ENCODE measurements around the gene MYLK4. TPM values are rescaled to one million over a fixed set of nuclear protein-coding genes. Genes with fewer than 3 reads are reported as not detected.

The MYLK4 gene
- polyA plus RNA-seq (2011; rRNA removed) (0.21 and 0.22 TPM in 2 replicates), polyA minus RNA-seq (2011; rRNA and poly(A)+ RNA removed) (0.13 and 0.14 TPM in 2 replicates)

DNA sequence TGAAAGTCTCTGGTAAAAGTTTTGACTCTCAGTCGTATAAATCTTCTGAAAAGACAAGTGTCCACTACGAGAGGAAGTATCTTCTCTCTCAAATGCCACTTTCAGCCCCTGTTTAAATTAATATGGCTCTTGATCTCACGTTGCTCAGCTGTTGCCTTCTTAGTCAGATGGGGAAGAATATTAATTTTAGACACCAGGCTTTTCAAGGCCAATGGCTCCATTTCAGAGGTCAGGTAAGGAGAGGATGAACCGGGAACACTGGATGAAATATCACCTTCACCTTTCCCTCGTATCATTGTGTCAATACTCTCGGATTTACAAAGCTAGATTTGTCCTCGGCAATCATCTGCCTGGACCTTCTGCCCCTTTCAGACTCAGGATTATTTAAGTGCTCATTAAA, at the start of gene MYLK4:
MYLK4 (minus strand) TSS at position 91 of the 400 bp plus-strand sequence. CDS start 1,628 bp downstream, outside the sequence.
- no peak for DNase-seq (ENCODE audit: low read depth, low spot score)
- POLR2A ChIA-PET, result no interaction called here
- TF ChIP-seq, protein P1, sequence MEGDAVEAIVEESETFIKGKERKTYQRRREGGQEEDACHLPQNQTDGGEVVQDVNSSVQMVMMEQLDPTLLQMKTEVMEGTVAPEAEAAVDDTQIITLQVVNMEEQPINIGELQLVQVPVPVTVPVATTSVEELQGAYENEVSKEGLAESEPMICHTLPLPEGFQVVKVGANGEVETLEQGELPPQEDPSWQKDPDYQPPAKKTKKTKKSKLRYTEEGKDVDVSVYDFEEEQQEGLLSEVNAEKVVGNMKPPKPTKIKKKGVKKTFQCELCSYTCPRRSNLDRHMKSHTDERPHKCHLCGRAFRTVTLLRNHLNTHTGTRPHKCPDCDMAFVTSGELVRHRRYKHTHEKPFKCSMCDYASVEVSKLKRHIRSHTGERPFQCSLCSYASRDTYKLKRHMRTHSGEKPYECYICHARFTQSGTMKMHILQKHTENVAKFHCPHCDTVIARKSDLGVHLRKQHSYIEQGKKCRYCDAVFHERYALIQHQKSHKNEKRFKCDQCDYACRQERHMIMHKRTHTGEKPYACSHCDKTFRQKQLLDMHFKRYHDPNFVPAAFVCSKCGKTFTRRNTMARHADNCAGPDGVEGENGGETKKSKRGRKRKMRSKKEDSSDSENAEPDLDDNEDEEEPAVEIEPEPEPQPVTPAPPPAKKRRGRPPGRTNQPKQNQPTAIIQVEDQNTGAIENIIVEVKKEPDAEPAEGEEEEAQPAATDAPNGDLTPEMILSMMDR (IDR thresholded peaks at IDR 0.05; ENCODE audit: low read depth, low read length), result no peak
- CTCF ChIA-PET, result interaction anchor here (0.6 to 6.0 kb wide), 44 partner anchors 10 to 1178 kb away, joined by 3 to 131 read pairs (median 4); partner anchors contain the start of genes SERPINB1 and WRNIP1
- no peak within 1 kb of the TSS for H3K4me3 ChIP-seq (ENCODE audit: low read depth, low read length)
- H3K27me3 ChIP-seq (ENCODE audit: control insufficient read depth, insufficient read depth, low read length), result no peaks in the 10 kb centered on the region
- no peak within 1 kb of the TSS for H3K27ac ChIP-seq (ENCODE audit: low read depth, low read length)
- no peaks in the 10 kb centered on the region for H3K9me3 ChIP-seq (ENCODE audit: control insufficient read depth, insufficient read depth, low read length)

DNA sequence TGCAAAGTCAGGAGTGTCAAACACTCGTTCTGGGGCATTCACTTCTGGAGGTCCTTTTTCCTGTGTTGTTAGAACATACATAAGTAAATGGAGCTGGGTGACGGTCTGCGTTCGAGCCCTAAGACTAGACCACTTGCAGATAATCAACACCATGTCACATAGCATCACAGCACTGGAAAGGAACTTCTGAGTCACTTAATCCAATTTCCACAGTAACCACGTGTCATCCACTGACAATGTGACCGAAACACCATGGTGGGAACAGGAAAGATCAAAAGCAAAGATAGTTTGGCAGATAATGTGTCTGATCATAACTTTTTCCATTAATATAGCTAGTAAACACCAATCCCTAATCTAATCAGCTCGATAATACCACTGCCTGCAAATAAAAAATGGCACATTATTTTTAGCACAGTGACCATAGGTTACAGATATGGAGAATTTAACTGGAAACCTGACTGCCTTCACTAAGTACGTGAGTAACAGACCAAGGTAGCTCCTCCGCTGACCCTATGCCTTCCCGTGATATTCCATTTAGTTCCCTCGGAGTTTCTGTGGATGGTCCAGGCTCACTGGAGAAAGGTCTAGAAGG, 49.3 kb upstream of the MYLK4 start:
- no peak for DNase-seq (ENCODE audit: low read depth, low spot score)
- TF ChIP-seq, protein P1 (IDR thresholded peaks at IDR 0.05; ENCODE audit: low read depth, low read length), result no peak
- H3K9me3 ChIP-seq (ENCODE audit: control insufficient read depth, insufficient read depth, low read length), result no peaks in the 10 kb centered on the region
- ChIA-PET CTCF (interaction anchor here (0.8 kb wide), 2 partner anchors 9 to 62 kb away, joined by 3 to 4 read pairs; no protein-coding TSS in a partner anchor), POLR2A (no interaction called here)
- H3K27me3 ChIP-seq (ENCODE audit: control insufficient read depth, insufficient read depth, low read length), result no peaks in the 10 kb centered on the region
- H3K27ac ChIP-seq (ENCODE audit: low read depth, low read length), result no peak overlapping the region
- H3K4me3 ChIP-seq (ENCODE audit: low read depth, low read length), result no peak overlapping the region

DNA sequence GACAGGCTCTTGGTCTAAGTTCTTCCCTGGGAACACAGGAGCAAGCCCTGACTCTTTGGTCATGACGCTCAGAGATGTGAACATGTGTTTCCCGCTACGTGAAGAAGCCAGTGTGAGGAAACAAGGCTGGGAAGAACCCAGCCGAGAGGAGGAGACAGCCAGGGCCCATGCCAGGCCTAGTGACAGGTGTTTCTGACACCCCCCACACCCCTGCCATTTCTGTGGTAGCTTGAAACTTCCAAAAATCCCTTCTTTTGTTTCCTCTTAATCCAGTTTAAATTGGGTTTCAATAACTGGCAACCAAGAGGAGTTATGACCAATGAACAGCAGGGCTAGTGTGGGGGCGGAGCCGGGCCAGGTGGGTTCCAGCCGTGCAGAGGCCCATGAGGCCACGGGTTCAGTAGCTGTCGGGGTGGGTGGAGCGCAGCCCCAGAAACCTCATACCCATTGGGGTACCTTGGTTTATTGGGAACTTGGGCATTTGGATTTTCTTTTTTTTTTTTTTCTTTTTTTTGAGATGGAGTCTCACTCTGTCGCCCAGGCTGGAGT, 47.9 kb upstream of the MYLK4 start:
- Histone ChIP-seq H3K27ac (ENCODE audit: low read depth, low read length) (no peak overlapping the region), H3K4me3 (ENCODE audit: low read depth, low read length) (no peak overlapping the region), H3K27me3 (ENCODE audit: control insufficient read depth, insufficient read depth, low read length) (no peaks in the 10 kb centered on the region), H3K9me3 (ENCODE audit: control insufficient read depth, insufficient read depth, low read length) (no peaks in the 10 kb centered on the region)
- no peak for DNase-seq (ENCODE audit: low read depth, low spot score)
- TF ChIP-seq, protein P1 (IDR thresholded peaks at IDR 0.05; ENCODE audit: low read depth, low read length), result no peak
- ChIA-PET CTCF (interaction anchor here (0.8 to 1.2 kb wide), 2 partner anchors 47 to 48 kb away, joined by 3 to 4 read pairs; no protein-coding TSS in a partner anchor), POLR2A (no interaction called here)

DNA sequence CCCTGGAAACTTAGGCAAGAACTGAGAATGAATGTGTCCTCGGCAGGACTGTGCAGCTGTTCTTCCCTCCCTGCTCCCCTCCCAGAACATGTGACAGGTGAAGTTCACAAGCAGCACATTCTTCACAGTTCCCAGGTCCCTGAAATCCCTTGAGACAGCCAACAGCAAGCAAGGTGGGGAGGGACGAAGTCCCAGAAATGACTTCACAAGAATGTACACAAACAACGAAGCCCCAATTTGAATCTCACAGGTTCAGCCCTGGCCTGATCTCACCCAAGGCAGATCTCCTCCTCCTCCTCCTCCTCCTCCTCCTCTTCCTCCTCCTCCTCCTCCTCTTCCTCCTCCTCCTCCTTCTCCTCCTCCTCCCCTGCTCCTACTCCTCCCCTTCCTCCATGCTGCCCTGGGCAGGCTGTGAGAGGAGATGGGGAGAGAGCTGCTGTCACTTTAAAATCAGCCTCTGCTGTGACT, 46.9 kb upstream of the MYLK4 start:
- POLR2A ChIA-PET, result interaction anchor here (0.6 kb wide), 1 partner anchor 70 kb away, joined by 12 read pairs; no protein-coding TSS in a partner anchor

More for the DNA sequence above, 46.9 kb upstream of the MYLK4 start:
- TF ChIP-seq, protein P1 (IDR thresholded peaks at IDR 0.05; ENCODE audit: low read depth, low read length), result no peak
- Histone ChIP-seq H3K27me3 (ENCODE audit: control insufficient read depth, insufficient read depth, low read length) (no peaks in the 10 kb centered on the region), H3K27ac (ENCODE audit: low read depth, low read length) (no peak overlapping the region), H3K4me3 (ENCODE audit: low read depth, low read length) (no peak overlapping the region), H3K9me3 (ENCODE audit: control insufficient read depth, insufficient read depth, low read length) (no peaks in the 10 kb centered on the region)
- CTCF ChIA-PET, result interaction anchor here (0.7 to 1.2 kb wide), 3 partner anchors 31 to 48 kb away, joined by 3 to 4 read pairs (median 4); no protein-coding TSS in a partner anchor
- no peak for DNase-seq (ENCODE audit: low read depth, low spot score)
